Stimulated activated CD4-positive, alpha-beta T cell treated with anti-CD3 and anti-CD28 coated beads, Interleukin-2, amount 100 ng/mL, for 24 hours (primary cell): ENCODE measurements around the gene ACTR2.
"Not testable (repeated sequence)": the region's sequence is repeated elsewhere in the genome, so short reads cannot be mapped to it uniquely, and the experiment has no call there.

Source experiments
- DNase-seq, 2 donors: peaks; one replicate each; pipeline ENCODE4 v3.0.0-alpha.2; 2020

ACTR2 gene

GRCh38 chr2:65231121-65231520 lies 3.5 kb downstream of the ACTR2 start:
- DNase-seq = no peak

DNA sequence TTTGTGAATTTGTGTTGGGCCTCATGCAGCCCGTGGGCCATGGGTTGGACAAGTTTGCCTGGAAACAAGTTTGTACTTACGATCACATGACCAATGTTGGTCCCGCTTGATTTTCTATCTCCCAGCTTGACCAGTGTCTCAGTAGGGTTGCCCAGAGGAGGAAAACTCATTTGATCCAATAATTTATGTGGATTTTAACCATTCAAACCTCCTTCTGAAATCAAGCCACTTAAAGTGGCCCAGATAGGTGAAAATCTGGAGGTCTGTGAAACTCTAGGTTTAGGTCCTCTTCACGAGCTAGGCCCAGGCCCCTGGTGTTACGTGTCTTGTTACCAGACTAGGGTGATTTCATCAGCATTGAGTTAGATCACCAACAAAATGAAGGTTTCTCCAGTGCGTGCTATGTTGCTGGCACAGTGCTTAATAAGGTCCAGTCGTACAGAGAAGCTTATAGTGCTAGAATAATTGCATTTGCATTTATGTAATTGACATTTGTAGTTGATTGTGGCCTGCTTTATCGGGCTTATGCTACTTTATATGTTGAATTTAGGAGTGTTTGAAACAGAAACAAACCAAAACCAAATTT lies 4.4 kb downstream of the ACTR2 start:
- DNase-seq = no peak

- no peak for DNase-seq
These were observed 5.0 kb downstream of the ACTR2 start for GRCh38 chr2:65232636-65233035.

- no peak for DNase-seq
These were observed 13.0 kb downstream of the ACTR2 start for GRCh38 chr2:65240657-65241056.

DNA sequence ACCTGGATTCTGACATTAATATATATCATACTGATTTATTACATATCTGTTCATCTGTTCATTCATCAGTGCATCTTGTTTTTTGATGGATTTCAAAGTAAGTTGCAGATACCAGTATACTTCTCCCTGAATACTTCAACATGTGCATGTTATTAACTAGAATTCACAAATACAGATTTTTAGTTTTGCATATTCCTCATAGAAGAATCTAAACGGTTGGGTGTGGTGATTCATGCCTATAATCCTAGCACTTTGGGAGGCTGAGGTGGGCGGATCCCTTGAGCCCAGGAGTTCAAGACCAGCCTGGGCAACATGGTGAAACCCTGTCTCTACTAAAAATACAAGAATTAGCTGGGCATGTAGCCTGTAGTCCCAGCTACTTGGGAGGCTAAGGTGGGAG lies 16.8 kb downstream of the ACTR2 start:
- DNase-seq = not testable (repeated sequence)

GRCh38 chr2:65252640-65253039 lies 25.0 kb downstream of the ACTR2 start:
- DNase-seq = no peak

DNA sequence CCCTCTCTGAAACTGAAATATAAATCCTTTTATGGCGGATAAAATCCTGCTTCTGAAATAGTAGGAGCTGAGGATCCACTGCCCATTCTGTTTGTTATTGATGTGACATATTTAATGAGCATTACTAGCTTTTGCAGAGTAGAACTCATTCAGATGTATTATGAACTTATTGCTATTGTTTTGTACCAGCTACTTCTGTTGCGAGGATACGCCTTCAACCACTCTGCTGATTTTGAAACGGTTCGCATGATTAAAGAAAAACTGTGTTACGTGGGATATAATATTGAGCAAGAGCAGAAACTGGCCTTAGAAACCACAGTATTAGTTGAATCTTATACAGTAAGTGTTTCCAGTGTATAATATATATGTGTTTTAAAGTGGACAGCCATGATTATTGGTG lies 27.7 kb downstream of the ACTR2 start:
- no peak for DNase-seq

GRCh38 chr2:65256054-65256453 lies 28.4 kb downstream of the ACTR2 start:
- DNase-seq = no peak

DNA sequence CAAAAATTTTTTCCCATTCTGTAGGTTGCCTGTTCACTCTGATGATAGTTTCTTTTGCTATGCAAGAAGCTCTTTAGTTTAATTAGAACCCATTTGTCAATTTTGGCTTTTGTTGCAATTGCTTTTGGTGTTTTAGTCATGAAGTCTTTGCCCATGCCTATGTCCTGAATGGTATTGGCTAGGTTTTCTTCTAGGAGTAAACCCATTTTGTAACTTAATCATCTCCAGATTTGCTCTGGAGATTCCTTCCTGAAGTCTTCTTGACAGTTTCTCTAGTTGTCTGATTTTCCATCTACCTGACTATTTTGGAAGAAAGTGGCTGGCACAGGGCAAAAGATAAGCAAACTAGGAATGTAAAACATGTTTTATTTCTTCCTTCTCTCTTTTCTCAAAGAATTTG lies 30.2 kb downstream of the ACTR2 start:
- DNase-seq = not testable (repeated sequence)

DNA sequence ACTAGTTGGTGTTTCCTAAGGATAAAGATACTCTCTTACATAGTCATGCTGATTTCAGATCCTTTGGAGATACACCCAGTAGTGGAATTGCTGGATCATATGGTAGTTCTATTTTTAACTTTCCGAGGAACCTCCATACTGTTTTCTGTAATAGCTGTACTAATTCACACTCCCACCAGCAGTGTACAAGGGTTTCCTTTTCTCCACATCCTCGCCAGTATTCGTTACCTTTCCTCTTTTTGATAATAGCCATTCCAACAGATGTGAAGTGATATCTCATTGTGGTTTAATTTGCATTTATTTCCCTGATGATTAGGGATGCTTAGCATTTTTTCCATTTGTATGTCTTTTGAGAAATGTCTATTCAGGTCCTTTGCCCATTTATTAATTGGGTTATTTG lies 34.0 kb downstream of the ACTR2 start:
- DNase-seq = no peak

- no peak for DNase-seq
These were observed 35.6 kb downstream of the ACTR2 start for GRCh38 chr2:65263262-65263661.

DNA sequence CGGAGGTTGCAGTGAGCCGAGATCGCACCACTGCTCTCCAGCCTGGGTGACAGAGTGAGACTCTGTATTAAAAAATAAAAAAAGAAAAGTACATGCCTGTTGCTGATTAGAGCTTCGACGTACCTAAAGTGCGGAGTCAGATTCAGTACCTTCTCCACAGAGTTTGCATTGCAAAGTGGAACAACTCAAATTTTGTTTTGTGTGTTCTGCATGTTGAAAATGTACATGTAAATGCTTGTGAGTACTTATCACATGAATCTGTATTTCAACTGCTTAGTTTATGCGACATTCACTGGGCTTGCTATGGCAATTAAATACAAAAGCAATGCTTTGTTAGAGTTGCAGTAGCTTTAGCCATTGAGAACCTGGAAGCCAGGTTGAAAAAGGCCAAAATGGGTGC lies 36.4 kb downstream of the ACTR2 start:
- DNase-seq = no peak

GRCh38 chr2:65264821-65265670 lies 37.4 kb downstream of the ACTR2 start:
- no peak for DNase-seq

- DNase-seq = no peak
These were observed 38.0 kb downstream of the ACTR2 start for GRCh38 chr2:65265671-65266045.

DNA sequence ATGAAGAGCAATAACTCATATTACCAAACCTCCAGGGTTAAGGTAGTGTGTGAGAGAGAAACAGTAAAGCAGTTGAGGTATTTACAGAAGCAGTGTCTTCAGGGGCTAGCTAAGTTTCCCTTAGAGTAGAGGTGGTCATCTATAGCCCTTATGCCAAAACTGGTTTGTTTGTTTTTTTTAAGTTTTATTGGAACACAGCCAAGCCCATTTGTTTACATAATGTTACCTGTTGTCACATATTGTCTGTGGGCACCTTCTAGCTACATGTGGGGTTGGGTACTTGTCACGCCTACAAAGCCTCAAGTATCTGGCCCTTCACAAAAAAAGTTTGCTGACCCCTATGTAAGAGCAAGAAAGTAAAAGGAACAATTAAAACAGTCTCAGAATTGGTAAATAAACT lies 39.4 kb downstream of the ACTR2 start:
- no peak for DNase-seq

- DNase-seq = no peak
These were observed 41.3 kb downstream of the ACTR2 start for GRCh38 chr2:65268957-65269356.

DNA sequence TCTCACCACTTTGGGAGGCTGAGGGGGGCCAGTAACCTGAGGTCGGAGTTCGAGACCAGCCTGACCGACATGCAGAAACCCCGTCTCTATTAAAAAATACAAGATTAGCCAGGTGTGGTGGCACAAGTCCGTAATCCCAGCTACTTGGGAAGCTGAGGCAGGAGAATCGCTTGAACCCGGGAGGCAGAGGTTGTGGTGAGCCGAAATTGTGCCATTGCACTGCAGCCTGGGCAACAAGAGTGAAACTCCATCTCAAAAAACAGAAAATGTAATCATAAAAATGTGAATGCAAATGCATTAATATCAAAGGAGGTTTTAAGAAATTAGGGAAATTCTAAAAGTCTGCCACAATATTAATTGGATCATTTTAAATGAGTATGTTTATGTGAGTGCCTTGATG lies 45.7 kb downstream of the ACTR2 start:
- DNase-seq = no peak

- DNase-seq = no peak
These were observed 47.7 kb downstream of the ACTR2 start for GRCh38 chr2:65275141-65275915.

GRCh38 chr2:65276609-65277008 lies 49.0 kb downstream of the ACTR2 start:
- DNase-seq = no peak

- DNase-seq = no peak
These were observed 49.5 kb downstream of the ACTR2 start for GRCh38 chr2:65277118-65277517.

- no peak for DNase-seq
These were observed 50.3 kb downstream of the ACTR2 start for GRCh38 chr2:65277791-65278483.

GRCh38 chr2:65278531-65278981 lies 50.9 kb downstream of the ACTR2 start:
- DNase-seq = no peak

- DNase-seq = no peak
These were observed 52.1 kb downstream of the ACTR2 start for GRCh38 chr2:65279756-65280155.
